Epithelial cell of proximal tubule (primary cell): ENCODE data around the gene SCUBE2. TPM values are rescaled to one million over a fixed set of nuclear protein-coding genes. Genes with fewer than 3 reads are reported as not detected.
"Not testable (repeated sequence)": the region's sequence is repeated elsewhere in the genome, so short reads cannot be mapped to it uniquely, and the experiment has no call there.

Experiments
- DNase-seq: peaks from one replicate; pipeline ENCODE4 v3.0.0-alpha.2; 2011; ENCODE audit warnings: low read depth
- H3K4me3 ChIP-seq: 2 replicates; pipeline ENCODE4 v1.5.1; 2011; ENCODE audit warnings: low read depth, mild to moderate bottlenecking, low read length
- CTCF ChIP-seq: conservative IDR thresholded peaks from 2 replicates; pipeline ENCODE4 v1.5.1; 2012; ENCODE audit warnings: low read depth, mild to moderate bottlenecking, low read length
- total RNA-seq: library from RNA; depleted of rRNA; stranded (reverse); fragments of >200 nt; gene quantifications from 2 replicates; pipeline ENCODE4 v1.2.3, GENCODE V29; 2015

SCUBE2 gene
- total RNA-seq, 1 donor from 2014 or later = 0.17 TPM

- no peak for TF ChIP-seq CTCF
- no peak overlapping the region for H3K4me3 ChIP-seq
- DNase-seq = no peak
These were observed 105.9 kb downstream of the SCUBE2 start for GRCh38 chr11:8985462-8985861.

GRCh38 chr11:8983552-8983951 is 107.8 kb downstream of the SCUBE2 start:
- no peak for DNase-seq
- no peak for TF ChIP-seq CTCF
- H3K4me3 ChIP-seq = no peak overlapping the region

- DNase-seq = no peak
- no peak for TF ChIP-seq CTCF
These were observed 110.9 kb downstream of the SCUBE2 start for GRCh38 chr11:8980485-8980884.

GRCh38 chr11:8979365-8979764 is 112.0 kb downstream of the SCUBE2 start:
- DNase-seq = not testable (repeated sequence)

More at GRCh38 chr11:8980485-8980884, 110.9 kb downstream of the SCUBE2 start:
- H3K4me3 ChIP-seq = no peak overlapping the region

GRCh38 chr11:8973121-8973520 is 118.3 kb downstream of the SCUBE2 start:
- no peak for TF ChIP-seq CTCF
- no peak overlapping the region for H3K4me3 ChIP-seq
- DNase-seq = no peak

More at GRCh38 chr11:8979365-8979764, 112.0 kb downstream of the SCUBE2 start:
- H3K4me3 ChIP-seq = not testable (repeated sequence)

- no peak overlapping the region for H3K4me3 ChIP-seq
- no peak for TF ChIP-seq CTCF
- no peak for DNase-seq
These were observed 119.5 kb downstream of the SCUBE2 start for GRCh38 chr11:8971924-8972316.

- no peak for DNase-seq
- H3K4me3 ChIP-seq = no peak overlapping the region
- TF ChIP-seq CTCF = no peak
These were observed 120.0 kb downstream of the SCUBE2 start for GRCh38 chr11:8971196-8971923.

Other genes with a start within 250 kb of the SCUBE2 start
- 29.7 and 49.6 TPM in 2 replicates for gene AKIP1, start 180.4 kb downstream of the SCUBE2 start, total RNA-seq
- gene C11orf16, start 158.7 kb downstream of the SCUBE2 start, total RNA-seq = not detected in 2 replicates
- not detected in 2 replicates for gene ASCL3, start 148.6 kb downstream of the SCUBE2 start, total RNA-seq
- 29.7 and 30.3 TPM in 2 replicates for gene TMEM9B, start 127.2 kb downstream of the SCUBE2 start, total RNA-seq
- 14.5 and 22.8 TPM in 2 replicates for gene NRIP3, start 87.6 kb downstream of the SCUBE2 start, total RNA-seq
- 71.6 and 75.0 TPM in 2 replicates for gene DENND5A, start 173.8 kb upstream of the SCUBE2 start, total RNA-seq
- 36.8 and 38.0 TPM in 2 replicates for gene TMEM41B, start 223.0 kb upstream of the SCUBE2 start, total RNA-seq